SK-N-SH (cell line): ENCODE measurements around the gene KLHL20. TPM values are rescaled to one million over a fixed set of nuclear protein-coding genes. Genes with fewer than 3 reads are reported as not detected.
"Not testable (repeated sequence)": the region's sequence is repeated elsewhere in the genome, so short reads cannot be mapped to it uniquely, and the experiment has no call there.

Experiments
- CTCF ChIA-PET: fragments of 300-600, 350-600 bp; formaldehyde crosslinking; extraction: SDS; loops from one replicate; lab custom pipeline; 2021; lab: Yijun Ruan, JAX
- POLR2A ChIA-PET: fragments of 350-600 bp; sonication (Branson Sonifier 250); formaldehyde crosslinking; extraction: SDS; loops from one replicate; lab custom pipeline; 2020; ENCODE audit warnings: antibody characterized with exemption, inconsistent platforms; lab: Yijun Ruan, JAX
- DNase-seq: peaks from one replicate; pipeline ENCODE4 v3.0.0; 2012
- H2AFZ ChIP-seq: fragments of 200-600 bp; sonication (generic); 2 replicates; pipeline ENCODE4 v1.8.1; 2016; ENCODE audit warnings: antibody characterized with exemption, mild to moderate bottlenecking, low read depth
- H3F3A ChIP-seq: fragments of 200-600 bp; sonication (generic); replicated peaks from 2 replicates; pipeline ENCODE3; 2016; ENCODE audit warnings: antibody characterized with exemption, mild to moderate bottlenecking; ENCODE audit not compliant: insufficient read depth
- H3K27ac ChIP-seq, 2 experiments: fragments of 200-500 bp in 1 of 2; fragments of 200-600 bp in 1 of 2; sonication (Bioruptor generic) in 1 of 2; sonication (generic), shearing (Covaris generic) in 1 of 2; 2 replicates each; pipeline versions ENCODE4 v1.5.1 to v1.6.1; 2014 to 2016; ENCODE audit warnings: low read depth in 2 of 2, inconsistent platforms in 1 of 2, low read length in 1 of 2, mild to moderate bottlenecking in 1 of 2, mixed read lengths in 1 of 2
- H3K27me3 ChIP-seq: fragments of 200-600 bp; sonication (generic), shearing (Covaris generic); 2 replicates; pipeline ENCODE4 v1.6.1; 2016; ENCODE audit warnings: mixed run types; ENCODE audit not compliant: insufficient read depth
- H3K36me3 ChIP-seq, 2 experiments: fragments of 200-500 bp in 1 of 2; fragments of 200-600 bp in 1 of 2; sonication (Bioruptor generic) in 1 of 2; sonication (generic) in 1 of 2; replicated peaks in 1 of 2; 2 replicates each; pipeline versions ENCODE3 to v1.5.1; 2014 to 2016; ENCODE audit warnings: low read length in 1 of 2, mild to moderate bottlenecking in 1 of 2; ENCODE audit not compliant: insufficient read depth in 2 of 2, control insufficient read depth in 1 of 2
- H3K4me1 ChIP-seq, 2 experiments: fragments of 200-500 bp in 1 of 2; fragments of 200-600 bp in 1 of 2; sonication (Bioruptor generic) in 1 of 2; sonication (generic), shearing (Covaris generic) in 1 of 2; 2 replicates each; pipeline versions ENCODE4 v1.5.1 to v1.6.1; 2014 to 2016; ENCODE audit warnings: low read depth in 1 of 2, low read length in 1 of 2, mixed run types in 1 of 2; ENCODE audit not compliant: insufficient read depth in 2 of 2, control insufficient read depth in 1 of 2
- H3K4me2 ChIP-seq: fragments of 200-600 bp; sonication (generic), shearing (Covaris generic); 2 replicates; pipeline ENCODE4 v1.6.1; 2017; ENCODE audit warnings: mixed run types
- H3K4me3 ChIP-seq, 2 experiments: fragments of 200-500 bp in 1 of 2; fragments of 200-600 bp in 1 of 2; sonication (Bioruptor generic) in 1 of 2; sonication (generic), shearing (Covaris generic) in 1 of 2; 2 replicates each; pipeline versions ENCODE4 v1.5.1 to v1.8.1; 2014 to 2016; ENCODE audit warnings: low read depth in 2 of 2, inconsistent platforms in 1 of 2, low read length in 1 of 2, mild to moderate bottlenecking in 1 of 2, mixed read lengths in 1 of 2, moderate library complexity in 1 of 2
- H3K79me2 ChIP-seq: fragments of 200-600 bp; sonication (generic); 2 replicates; pipeline ENCODE4 v1.8.1; 2017; ENCODE audit warnings: mild to moderate bottlenecking; ENCODE audit not compliant: insufficient read depth
- H3K9ac ChIP-seq: fragments of 200-600 bp; sonication (generic); 2 replicates; pipeline ENCODE4 v1.6.1; 2017; ENCODE audit warnings: mixed run types
- H3K9me2 ChIP-seq: fragments of 200-600 bp; sonication (generic); 2 replicates; pipeline ENCODE4 v1.6.1; 2017; ENCODE audit warnings: mixed run types
- H3K9me3 ChIP-seq: fragments of 200-600 bp; sonication (generic); 2 replicates; pipeline ENCODE4 v1.6.1; 2017; ENCODE audit warnings: mixed run types, mild to moderate bottlenecking, moderate library complexity
- H4K20me1 ChIP-seq: fragments of 200-600 bp; sonication (generic); 2 replicates; pipeline ENCODE4 v1.6.1; 2017; ENCODE audit warnings: mild to moderate bottlenecking, mixed run types; ENCODE audit not compliant: insufficient read depth
- CHD2 ChIP-seq: fragments of 150-350 bp; IDR thresholded peaks from 2 replicates; pipeline ENCODE4 v1.6.1; 2018; ENCODE audit warnings: low read length; ENCODE audit not compliant: partially characterized antibody
- EP300 ChIP-seq, 2 experiments: IDR thresholded peaks; 2 replicates each; pipeline versions ENCODE4 v1.4.0 to v1.6.1; 2012; ENCODE audit warnings: borderline replicate concordance in 1 of 2, low read depth in 1 of 2, low read length in 1 of 2
- FOSL2 ChIP-seq: IDR thresholded peaks from 2 replicates; pipeline ENCODE4 v1.4.0; 2012; ENCODE audit warnings: low read depth, mild to moderate bottlenecking, moderate library complexity, borderline replicate concordance
- GABPA ChIP-seq: IDR thresholded peaks from 2 replicates; pipeline ENCODE4 v1.4.0; 2012; ENCODE audit warnings: low read depth, mild to moderate bottlenecking
- JUND ChIP-seq: IDR thresholded peaks from 2 replicates; pipeline ENCODE4 v1.4.0; 2012
- MEF2A ChIP-seq: IDR thresholded peaks from 2 replicates; pipeline ENCODE4 v1.4.0; 2012; ENCODE audit warnings: low read depth, borderline replicate concordance
- PBX3 ChIP-seq: IDR thresholded peaks from 2 replicates; pipeline ENCODE4; 2012
- POLR2AphosphoS5 ChIP-seq: IDR thresholded peaks from 2 replicates; pipeline ENCODE4 v1.6.1; 2012; ENCODE audit warnings: low read depth, low read length
- RAD21 ChIP-seq: IDR thresholded peaks from 2 replicates; pipeline ENCODE4 v1.6.1; 2012; ENCODE audit warnings: mild to moderate bottlenecking, low read length
- RCOR1 ChIP-seq: fragments of 150-350 bp; IDR thresholded peaks from 2 replicates; pipeline ENCODE4 v1.6.1; 2017; ENCODE audit warnings: antibody characterized with exemption, low read length
- RFX5 ChIP-seq: IDR thresholded peaks from 2 replicates; pipeline ENCODE4 v1.6.1; 2012; ENCODE audit warnings: mild to moderate bottlenecking, improper control_type of control experiment, low read length
- RXRA ChIP-seq: IDR thresholded peaks from 2 replicates; pipeline ENCODE4 v1.4.0; 2012; ENCODE audit warnings: low read depth, mild to moderate bottlenecking, borderline replicate concordance
- TAF1 ChIP-seq: IDR thresholded peaks from 2 replicates; pipeline ENCODE4 v1.6.1; 2012; ENCODE audit warnings: low read depth, mild to moderate bottlenecking, low read length, moderate library complexity, borderline replicate concordance
- TCF12 ChIP-seq: IDR thresholded peaks from 2 replicates; pipeline ENCODE4 v1.4.0; 2012
- TEAD4 ChIP-seq: IDR thresholded peaks from 2 replicates; pipeline ENCODE4 v1.4.0; 2012; ENCODE audit warnings: mild to moderate bottlenecking, borderline replicate concordance; ENCODE audit not compliant: insufficient read depth
- USF2 ChIP-seq: fragments of 150-350 bp; IDR thresholded peaks from 2 replicates; pipeline ENCODE4 v1.6.1; 2017; ENCODE audit warnings: antibody characterized with exemption, low read length, low read depth, borderline replicate concordance
- WGBS: methylation state at CpG from one replicate; pipeline ENCODE4 v1.1.6; 2017; ENCODE audit warnings: low lambda C conversion rate; 5-methylcytosine and 5-hydroxymethylcytosine counted together
- polyA plus RNA-seq, 3 experiments: library from polyadenylated mRNA; depleted of rRNA; stranded (reverse); fragments of >200 nt; gene quantifications; 2 replicates each; pipeline ENCODE4 v1.2.3, GENCODE V29; 2012
- TF ChIP-seq, protein P1 (sequence below): fragments of 150-350 bp; IDR thresholded peaks from 2 replicates; pipeline ENCODE4 v1.6.1; 2016; ENCODE audit warnings: mild to moderate bottlenecking, low read depth, low read length
- TF ChIP-seq, protein P2 (sequence below): IDR thresholded peaks from 2 replicates; pipeline ENCODE4 v1.4.0; 2012; ENCODE audit warnings: low read depth
- TF ChIP-seq, protein P3 (sequence below): fragments of 200-600 bp; sonication (generic); IDR thresholded peaks from 2 replicates; pipeline ENCODE4 v1.6.1; 2017; ENCODE audit warnings: antibody characterized with exemption, mild to moderate bottlenecking, moderate library complexity
- TF ChIP-seq, protein P4 (sequence below): IDR thresholded peaks from 2 replicates; pipeline ENCODE4 v1.4.0; 2012; ENCODE audit warnings: low read depth, borderline replicate concordance

KLHL20 gene
- polyA plus RNA-seq, 1 of the 3 experiments (the other 2 are of a cell fraction): 14.0 TPM

DNA sequence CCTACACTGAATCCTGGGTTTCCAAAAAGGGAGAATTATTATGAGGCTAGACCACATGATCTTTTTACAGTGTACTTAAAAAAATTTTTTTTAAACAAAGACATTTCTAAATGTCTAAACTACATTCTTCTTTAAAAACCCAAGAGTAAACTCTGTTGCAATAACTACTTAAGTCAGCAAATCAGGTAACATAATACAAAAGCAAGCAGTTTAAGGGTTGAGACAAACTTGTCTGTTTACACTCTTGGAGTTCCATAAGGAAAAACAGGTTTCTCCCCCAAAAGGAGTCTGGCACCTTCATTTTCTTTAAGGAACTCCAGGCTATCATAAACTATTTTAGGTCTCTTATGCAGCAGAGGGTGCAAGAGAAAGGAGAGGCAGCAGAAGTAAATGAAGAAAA is 32.6 kb upstream of the KLHL20 start:
- H3K9me2 ChIP-seq: no peaks in the 10 kb centered on the region
- no peak overlapping the region for H3K4me2 ChIP-seq
- no peak overlapping the region for H2AFZ ChIP-seq
- no peak overlapping the region for H3K4me3 ChIP-seq
- H3K4me1 ChIP-seq: no peaks in the 10 kb centered on the region
- no peaks in the 10 kb centered on the region for H3K9me3 ChIP-seq
- DNase-seq: no peak
- CTCF ChIA-PET: interaction anchor here (0.6 kb wide), 2 partner anchors 203 to 369 kb away, joined by 3 read pairs; no protein-coding TSS in a partner anchor
- H3K27me3 ChIP-seq: no peaks in the 10 kb centered on the region
- no peak for TF ChIP-seq FOSL2
- TF ChIP-seq, protein P1, sequence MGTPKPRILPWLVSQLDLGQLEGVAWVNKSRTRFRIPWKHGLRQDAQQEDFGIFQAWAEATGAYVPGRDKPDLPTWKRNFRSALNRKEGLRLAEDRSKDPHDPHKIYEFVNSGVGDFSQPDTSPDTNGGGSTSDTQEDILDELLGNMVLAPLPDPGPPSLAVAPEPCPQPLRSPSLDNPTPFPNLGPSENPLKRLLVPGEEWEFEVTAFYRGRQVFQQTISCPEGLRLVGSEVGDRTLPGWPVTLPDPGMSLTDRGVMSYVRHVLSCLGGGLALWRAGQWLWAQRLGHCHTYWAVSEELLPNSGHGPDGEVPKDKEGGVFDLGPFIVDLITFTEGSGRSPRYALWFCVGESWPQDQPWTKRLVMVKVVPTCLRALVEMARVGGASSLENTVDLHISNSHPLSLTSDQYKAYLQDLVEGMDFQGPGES: no peak
- TF ChIP-seq RXRA: no peak
- TF ChIP-seq, protein P2, sequence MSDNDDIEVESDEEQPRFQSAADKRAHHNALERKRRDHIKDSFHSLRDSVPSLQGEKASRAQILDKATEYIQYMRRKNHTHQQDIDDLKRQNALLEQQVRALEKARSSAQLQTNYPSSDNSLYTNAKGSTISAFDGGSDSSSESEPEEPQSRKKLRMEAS: no peak
- TF ChIP-seq CHD2: no peak
- TF ChIP-seq, protein P3, sequence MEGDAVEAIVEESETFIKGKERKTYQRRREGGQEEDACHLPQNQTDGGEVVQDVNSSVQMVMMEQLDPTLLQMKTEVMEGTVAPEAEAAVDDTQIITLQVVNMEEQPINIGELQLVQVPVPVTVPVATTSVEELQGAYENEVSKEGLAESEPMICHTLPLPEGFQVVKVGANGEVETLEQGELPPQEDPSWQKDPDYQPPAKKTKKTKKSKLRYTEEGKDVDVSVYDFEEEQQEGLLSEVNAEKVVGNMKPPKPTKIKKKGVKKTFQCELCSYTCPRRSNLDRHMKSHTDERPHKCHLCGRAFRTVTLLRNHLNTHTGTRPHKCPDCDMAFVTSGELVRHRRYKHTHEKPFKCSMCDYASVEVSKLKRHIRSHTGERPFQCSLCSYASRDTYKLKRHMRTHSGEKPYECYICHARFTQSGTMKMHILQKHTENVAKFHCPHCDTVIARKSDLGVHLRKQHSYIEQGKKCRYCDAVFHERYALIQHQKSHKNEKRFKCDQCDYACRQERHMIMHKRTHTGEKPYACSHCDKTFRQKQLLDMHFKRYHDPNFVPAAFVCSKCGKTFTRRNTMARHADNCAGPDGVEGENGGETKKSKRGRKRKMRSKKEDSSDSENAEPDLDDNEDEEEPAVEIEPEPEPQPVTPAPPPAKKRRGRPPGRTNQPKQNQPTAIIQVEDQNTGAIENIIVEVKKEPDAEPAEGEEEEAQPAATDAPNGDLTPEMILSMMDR: no peak
- TF ChIP-seq USF2: no peak
- TF ChIP-seq POLR2AphosphoS5: no peak
- no peak for TF ChIP-seq RCOR1
- TF ChIP-seq RAD21: no peak
- TF ChIP-seq GABPA: no peak
- TF ChIP-seq PBX3: no peak
- no peak for TF ChIP-seq TAF1
- TF ChIP-seq TEAD4: no peak
- no peak for TF ChIP-seq RFX5
- no peak for TF ChIP-seq MEF2A
- no peak for TF ChIP-seq EP300 (IDR thresholded peaks at IDR 0.05; ENCODE audit: borderline replicate concordance in 1 of 2, low read depth in 1 of 2, low read length in 1 of 2)
- no peak for TF ChIP-seq TCF12
- TF ChIP-seq, protein P4, sequence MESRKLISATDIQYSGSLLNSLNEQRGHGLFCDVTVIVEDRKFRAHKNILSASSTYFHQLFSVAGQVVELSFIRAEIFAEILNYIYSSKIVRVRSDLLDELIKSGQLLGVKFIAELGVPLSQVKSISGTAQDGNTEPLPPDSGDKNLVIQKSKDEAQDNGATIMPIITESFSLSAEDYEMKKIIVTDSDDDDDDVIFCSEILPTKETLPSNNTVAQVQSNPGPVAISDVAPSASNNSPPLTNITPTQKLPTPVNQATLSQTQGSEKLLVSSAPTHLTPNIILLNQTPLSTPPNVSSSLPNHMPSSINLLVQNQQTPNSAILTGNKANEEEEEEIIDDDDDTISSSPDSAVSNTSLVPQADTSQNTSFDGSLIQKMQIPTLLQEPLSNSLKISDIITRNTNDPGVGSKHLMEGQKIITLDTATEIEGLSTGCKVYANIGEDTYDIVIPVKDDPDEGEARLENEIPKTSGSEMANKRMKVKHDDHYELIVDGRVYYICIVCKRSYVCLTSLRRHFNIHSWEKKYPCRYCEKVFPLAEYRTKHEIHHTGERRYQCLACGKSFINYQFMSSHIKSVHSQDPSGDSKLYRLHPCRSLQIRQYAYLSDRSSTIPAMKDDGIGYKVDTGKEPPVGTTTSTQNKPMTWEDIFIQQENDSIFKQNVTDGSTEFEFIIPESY: no peak
- no peak for TF ChIP-seq JUND
- TF ChIP-seq, all 33 proteins: peak for 0
- Histone ChIP-seq H3K36me3 (no peaks in the 10 kb centered on the region), H3K79me2 (no peaks in the 10 kb centered on the region), H4K20me1 (no peaks in the 10 kb centered on the region), H3K27ac (no peak overlapping the region), H3F3A (no peaks in the 10 kb centered on the region), H3K9ac (no peak overlapping the region)
- POLR2A ChIA-PET: no interaction called here

DNA sequence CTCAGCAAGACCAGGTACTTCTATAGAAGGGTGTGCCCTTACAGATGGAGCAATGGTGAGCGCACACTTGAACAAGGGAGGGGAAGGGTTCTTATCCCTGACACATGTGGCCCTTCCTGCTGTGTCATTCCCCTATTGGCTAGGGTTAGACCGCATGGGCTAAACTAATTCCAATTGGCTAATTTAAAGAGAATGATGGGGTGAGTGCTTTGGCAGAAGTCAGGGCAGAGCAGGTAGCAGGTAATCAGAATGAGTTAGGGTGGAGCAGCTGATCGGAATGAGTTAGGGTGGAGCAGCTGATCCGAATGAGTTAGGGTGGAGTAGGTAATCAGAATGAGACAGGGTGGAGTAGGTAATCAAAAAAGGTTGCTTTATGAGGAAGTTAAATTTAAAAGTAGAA is 30.9 kb upstream of the KLHL20 start:
- H3K9ac ChIP-seq, H3K27me3 ChIP-seq, POLR2A ChIA-PET, H3K79me2 ChIP-seq, H3K4me2 ChIP-seq, H3K27ac ChIP-seq, H3K4me1 ChIP-seq, H3K9me2 ChIP-seq, H4K20me1 ChIP-seq, CTCF ChIA-PET, H3F3A ChIP-seq, H3K4me3 ChIP-seq, H3K36me3 ChIP-seq, DNase-seq, H3K9me3 ChIP-seq, H2AFZ ChIP-seq: not testable (repeated sequence)
- WGBS: 78% methylated on average over 4 of the region's 4 CpGs
